HepG2 (cell line): ENCODE measurements around the gene AFF4. TPM values are rescaled to one million over a fixed set of nuclear protein-coding genes. Genes with fewer than 3 reads are reported as not detected.

Experiments used
- BRCA1 ChIP-seq: sonication (generic); formaldehyde crosslinking; IDR thresholded peaks from 2 replicates; pipeline ENCODE4 v1.4.0; 2020; ENCODE audit warnings: missing genetic modification reagents
- CEBPB ChIP-seq: IDR thresholded peaks from 2 replicates; pipeline ENCODE4 v1.6.1; 2011; ENCODE audit warnings: low read depth, low read length, improper control_type of control experiment, borderline replicate concordance
- EHMT2 ChIP-seq: fragments of 200-600 bp; sonication (generic); IDR thresholded peaks from 2 replicates; pipeline ENCODE4 v1.7.0; 2017; ENCODE audit warnings: antibody characterized with exemption, low read depth, low read length, borderline replicate concordance
- HIVEP1 ChIP-seq: sonication (generic); formaldehyde crosslinking; IDR thresholded peaks from 2 replicates; pipeline ENCODE4 v1.4.0; 2020; ENCODE audit warnings: mild to moderate bottlenecking, missing genetic modification reagents
- HNRNPLL ChIP-seq: fragments of 200-400 bp; formaldehyde crosslinking; IDR thresholded peaks from 2 replicates; pipeline ENCODE4 v1.6.1; 2017; ENCODE audit warnings: mild to moderate bottlenecking, low read depth, low read length; ENCODE audit not compliant: poor library complexity, severe bottlenecking
- IKZF1 ChIP-seq: fragments of 450-650 bp; IDR thresholded peaks from 2 replicates; pipeline ENCODE4 v1.7.1; 2016
- MEF2D ChIP-seq: sonication (generic); formaldehyde crosslinking; IDR thresholded peaks from 2 replicates; pipeline ENCODE4 v1.5.1; 2020; ENCODE audit warnings: mild to moderate bottlenecking, missing genetic modification reagents
- MTA1 ChIP-seq: sonication (generic); formaldehyde crosslinking; IDR thresholded peaks from 2 replicates; pipeline ENCODE4 v1.4.0; 2020; ENCODE audit warnings: missing genetic modification reagents, mild to moderate bottlenecking, borderline replicate concordance
- NCOA5 ChIP-seq: sonication (generic); formaldehyde crosslinking; IDR thresholded peaks from 2 replicates; pipeline ENCODE4 v1.4.0; 2020; ENCODE audit warnings: missing genetic modification reagents
- NR1H2 ChIP-seq: sonication (generic); formaldehyde crosslinking; IDR thresholded peaks from 2 replicates; pipeline ENCODE4 v1.8.1; 2022; ENCODE audit warnings: low read depth, missing genetic modification reagents, borderline replicate concordance
- RBAK ChIP-seq: sonication (generic); formaldehyde crosslinking; IDR thresholded peaks from 2 replicates; pipeline ENCODE4 v1.5.1; 2020; ENCODE audit warnings: mild to moderate bottlenecking, missing genetic modification reagents
- TBP ChIP-seq: sonication (generic); formaldehyde crosslinking; IDR thresholded peaks from 2 replicates; pipeline ENCODE4 v1.5.0; 2020; ENCODE audit warnings: missing genetic modification reagents
- ZBTB20 ChIP-seq: sonication (generic); formaldehyde crosslinking; IDR thresholded peaks from 2 replicates; pipeline ENCODE4 v1.8.1; 2023; ENCODE audit warnings: missing genetic modification reagents, low read depth, mild to moderate bottlenecking, borderline replicate concordance
- ZBTB3 ChIP-seq: sonication (generic); formaldehyde crosslinking; IDR thresholded peaks from 2 replicates; pipeline ENCODE4 v1.4.0; 2020; ENCODE audit warnings: low read depth, mild to moderate bottlenecking, moderate library complexity, missing genetic modification reagents, borderline replicate concordance
- ZBTB8A ChIP-seq: sonication (generic); formaldehyde crosslinking; IDR thresholded peaks from 2 replicates; pipeline ENCODE4 v1.4.0; 2020; ENCODE audit warnings: mild to moderate bottlenecking, low read depth, missing genetic modification reagents, borderline replicate concordance
- ZNF124 ChIP-seq: sonication (generic); formaldehyde crosslinking; IDR thresholded peaks from 2 replicates; pipeline ENCODE4 v1.4.0; 2020; ENCODE audit warnings: missing genetic modification reagents
- ZNF138 ChIP-seq: sonication (generic); formaldehyde crosslinking; IDR thresholded peaks from 2 replicates; pipeline ENCODE4 v1.5.0; 2020; ENCODE audit warnings: mild to moderate bottlenecking, low read depth, missing genetic modification reagents
- ZNF253 ChIP-seq: sonication (generic); formaldehyde crosslinking; IDR thresholded peaks from 2 replicates; pipeline ENCODE4 v1.8.0; 2022; ENCODE audit warnings: mild to moderate bottlenecking, missing genetic modification reagents, borderline replicate concordance
- ZNF562 ChIP-seq: sonication (generic); formaldehyde crosslinking; IDR thresholded peaks from 2 replicates; pipeline ENCODE4 v1.8.0; 2022; ENCODE audit warnings: missing genetic modification reagents, borderline replicate concordance
- polyA plus RNA-seq, 8 experiments: library from polyadenylated mRNA; depleted of rRNA in 3 of 8; stranded (reverse) in 7 of 8; unstranded in 1 of 8; fragments of >200 nt; fragmentation: Illumina TruSeq in 4 of 8; extraction: Trizol in 4 of 8; gene quantifications; 2 replicates each; pipeline versions ENCODE4 v1.2.1 to v1.2.3, GENCODE V29; 2011 to 2016; ENCODE audit warnings: low read depth in 4 of 8, missing spikeins in 1 of 8, mixed read lengths in 1 of 8; ENCODE audit not compliant: insufficient read depth in 1 of 8
- total RNA-seq, 5 experiments: library from RNA; depleted of rRNA; stranded (reverse); fragments of >200 nt; fragmentation: Illumina TruSeq; extraction: Trizol; gene quantifications; 2 replicates each; pipeline ENCODE4 v1.2.3, GENCODE V29; 2016; ENCODE audit warnings: low read depth in 1 of 5
- TF ChIP-seq, protein P1 (sequence below): sonication (generic); formaldehyde crosslinking; IDR thresholded peaks from 2 replicates; pipeline ENCODE4 v1.5.1; 2020; ENCODE audit warnings: missing genetic modification reagents, mild to moderate bottlenecking, borderline replicate concordance
- TF ChIP-seq, protein P2 (sequence below): sonication (generic); formaldehyde crosslinking; IDR thresholded peaks from 2 replicates; pipeline ENCODE4 v1.4.0; 2020; ENCODE audit warnings: low read depth, missing genetic modification reagents
- TF ChIP-seq, protein P3 (sequence below): sonication (generic); formaldehyde crosslinking; IDR thresholded peaks from 2 replicates; pipeline ENCODE4 v1.5.0; 2020; ENCODE audit warnings: mild to moderate bottlenecking, missing genetic modification reagents, borderline replicate concordance

Gene AFF4
- total and polyA plus RNA-seq, 2 of the 13 experiments (the other 11 are each of a cell fraction or from before 2014, with no cell fraction given) = 22.1 to 25.5 TPM

DNA sequence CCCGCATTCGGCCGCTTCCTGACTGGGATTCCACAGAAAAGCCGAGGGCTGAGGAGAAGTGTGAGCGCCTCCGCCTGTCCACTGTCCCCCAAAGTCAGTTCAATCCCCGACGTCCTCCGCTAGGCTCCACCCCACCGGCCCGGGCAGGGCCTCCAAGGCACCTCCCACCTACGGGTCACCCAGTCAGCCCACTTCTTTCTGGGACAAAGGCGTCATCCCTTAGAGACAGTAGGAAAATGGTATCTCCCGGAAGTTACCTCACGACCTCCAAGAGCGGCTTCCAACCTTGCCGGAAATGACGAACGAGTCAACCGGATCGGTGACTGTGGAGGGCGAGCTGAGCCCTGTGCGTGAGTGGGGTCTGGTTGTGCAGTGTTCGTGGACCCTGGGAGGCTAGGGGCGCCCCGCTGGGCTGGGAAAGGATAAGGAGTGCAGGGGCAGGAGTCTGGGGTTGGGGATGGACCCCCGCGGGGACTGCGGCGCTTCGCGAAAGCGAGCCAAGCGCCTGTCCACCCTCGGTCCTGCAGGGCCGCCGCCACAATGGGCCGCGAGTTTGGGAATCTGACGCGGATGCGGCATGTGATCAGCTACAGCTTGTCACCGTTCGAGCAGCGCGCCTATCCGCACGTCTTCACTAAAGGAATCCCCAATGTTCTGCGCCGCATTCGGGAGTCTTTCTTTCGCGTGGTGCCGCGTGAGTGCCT is 96.9 kb downstream of the AFF4 start, which contains the start of the genes GDF9 and UQCRQ (continued):
- TF ChIP-seq, protein P1, sequence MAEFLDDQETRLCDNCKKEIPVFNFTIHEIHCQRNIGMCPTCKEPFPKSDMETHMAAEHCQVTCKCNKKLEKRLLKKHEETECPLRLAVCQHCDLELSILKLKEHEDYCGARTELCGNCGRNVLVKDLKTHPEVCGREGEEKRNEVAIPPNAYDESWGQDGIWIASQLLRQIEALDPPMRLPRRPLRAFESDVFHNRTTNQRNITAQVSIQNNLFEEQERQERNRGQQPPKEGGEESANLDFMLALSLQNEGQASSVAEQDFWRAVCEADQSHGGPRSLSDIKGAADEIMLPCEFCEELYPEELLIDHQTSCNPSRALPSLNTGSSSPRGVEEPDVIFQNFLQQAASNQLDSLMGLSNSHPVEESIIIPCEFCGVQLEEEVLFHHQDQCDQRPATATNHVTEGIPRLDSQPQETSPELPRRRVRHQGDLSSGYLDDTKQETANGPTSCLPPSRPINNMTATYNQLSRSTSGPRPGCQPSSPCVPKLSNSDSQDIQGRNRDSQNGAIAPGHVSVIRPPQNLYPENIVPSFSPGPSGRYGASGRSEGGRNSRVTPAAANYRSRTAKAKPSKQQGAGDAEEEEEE (CRISPR knock-in tag) = no peak
- peak; percentile 18; the same call in 1 of the 2 replicates for TF ChIP-seq CEBPB
- TF ChIP-seq, protein P2, sequence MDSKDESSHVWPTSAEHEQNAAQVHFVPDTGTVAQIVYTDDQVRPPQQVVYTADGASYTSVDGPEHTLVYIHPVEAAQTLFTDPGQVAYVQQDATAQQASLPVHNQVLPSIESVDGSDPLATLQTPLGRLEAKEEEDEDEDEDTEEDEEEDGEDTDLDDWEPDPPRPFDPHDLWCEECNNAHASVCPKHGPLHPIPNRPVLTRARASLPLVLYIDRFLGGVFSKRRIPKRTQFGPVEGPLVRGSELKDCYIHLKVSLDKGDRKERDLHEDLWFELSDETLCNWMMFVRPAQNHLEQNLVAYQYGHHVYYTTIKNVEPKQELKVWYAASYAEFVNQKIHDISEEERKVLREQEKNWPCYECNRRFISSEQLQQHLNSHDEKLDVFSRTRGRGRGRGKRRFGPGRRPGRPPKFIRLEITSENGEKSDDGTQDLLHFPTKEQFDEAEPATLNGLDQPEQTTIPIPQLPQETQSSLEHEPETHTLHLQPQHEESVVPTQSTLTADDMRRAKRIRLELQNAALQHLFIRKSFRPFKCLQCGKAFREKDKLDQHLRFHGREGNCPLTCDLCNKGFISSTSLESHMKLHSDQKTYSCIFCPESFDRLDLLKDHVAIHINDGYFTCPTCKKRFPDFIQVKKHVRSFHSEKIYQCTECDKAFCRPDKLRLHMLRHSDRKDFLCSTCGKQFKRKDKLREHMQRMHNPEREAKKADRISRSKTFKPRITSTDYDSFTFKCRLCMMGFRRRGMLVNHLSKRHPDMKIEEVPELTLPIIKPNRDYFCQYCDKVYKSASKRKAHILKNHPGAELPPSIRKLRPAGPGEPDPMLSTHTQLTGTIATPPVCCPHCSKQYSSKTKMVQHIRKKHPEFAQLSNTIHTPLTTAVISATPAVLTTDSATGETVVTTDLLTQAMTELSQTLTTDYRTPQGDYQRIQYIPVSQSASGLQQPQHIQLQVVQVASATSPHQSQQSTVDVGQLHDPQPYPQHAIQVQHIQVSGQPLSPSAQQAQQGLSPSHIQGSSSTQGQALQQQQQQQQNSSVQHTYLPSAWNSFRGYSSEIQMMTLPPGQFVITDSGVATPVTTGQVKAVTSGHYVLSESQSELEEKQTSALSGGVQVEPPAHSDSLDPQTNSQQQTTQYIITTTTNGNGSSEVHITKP (CRISPR knock-in tag) = peak; percentile 100
- no peak; the same call in 1 of the 2 replicates for TF ChIP-seq BRCA1
- TF ChIP-seq RBAK (CRISPR knock-in tag) = no peak
- no peak for TF ChIP-seq ZBTB3 (CRISPR knock-in tag)
- TF ChIP-seq ZBTB20 (CRISPR knock-in tag) = peak; percentile 85; the same call in 1 of the 2 replicates
- TF ChIP-seq ZNF124 (CRISPR knock-in tag) = peak; percentile 43
- no peak; the same call in 1 of the 2 replicates for TF ChIP-seq MTA1 (CRISPR knock-in tag)
- no peak for TF ChIP-seq TBP
- TF ChIP-seq IKZF1 = no peak
- no peak for TF ChIP-seq EHMT2
- TF ChIP-seq ZNF253 (CRISPR knock-in tag) = 0 out of 2 replicates have a peak, but pooled peaks have one; percentile 54
- peak; percentile 91; the same call in 1 of the 2 replicates for TF ChIP-seq MEF2D (CRISPR knock-in tag)
- TF ChIP-seq, protein P3, sequence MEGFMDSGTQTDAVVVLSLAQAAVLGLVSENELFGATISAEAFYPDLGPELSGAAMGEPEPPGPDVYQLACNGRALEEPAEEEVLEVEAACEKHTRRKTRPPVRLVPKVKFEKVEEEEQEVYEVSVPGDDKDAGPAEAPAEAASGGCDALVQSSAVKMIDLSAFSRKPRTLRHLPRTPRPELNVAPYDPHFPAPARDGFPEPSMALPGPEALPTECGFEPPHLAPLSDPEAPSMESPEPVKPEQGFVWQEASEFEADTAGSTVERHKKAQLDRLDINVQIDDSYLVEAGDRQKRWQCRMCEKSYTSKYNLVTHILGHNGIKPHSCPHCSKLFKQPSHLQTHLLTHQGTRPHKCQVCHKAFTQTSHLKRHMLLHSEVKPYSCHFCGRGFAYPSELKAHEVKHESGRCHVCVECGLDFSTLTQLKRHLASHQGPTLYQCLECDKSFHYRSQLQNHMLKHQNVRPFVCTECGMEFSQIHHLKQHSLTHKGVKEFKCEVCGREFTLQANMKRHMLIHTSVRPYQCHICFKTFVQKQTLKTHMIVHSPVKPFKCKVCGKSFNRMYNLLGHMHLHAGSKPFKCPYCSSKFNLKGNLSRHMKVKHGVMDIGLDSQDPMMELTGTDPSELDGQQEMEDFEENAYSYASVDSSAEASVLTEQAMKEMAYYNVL (CRISPR knock-in tag) = peak; percentile 63; the same call in 1 of the 2 replicates
- no peak for TF ChIP-seq ZNF138 (CRISPR knock-in tag)
- peak; percentile 96 for TF ChIP-seq ZBTB8A (CRISPR knock-in tag)
- TF ChIP-seq HNRNPLL = peak; percentile 54
- no peak for TF ChIP-seq ZNF562 (CRISPR knock-in tag)
- TF ChIP-seq NR1H2 (CRISPR knock-in tag) = no peak
- no peak for TF ChIP-seq NCOA5 (CRISPR knock-in tag)
- TF ChIP-seq HIVEP1 (CRISPR knock-in tag) = no peak; the same call in 1 of the 2 replicates
